Spleen (tissue), 11 donors: ENCODE results near the gene USP17L25. TPM values are rescaled to one million over a fixed set of nuclear protein-coding genes. Genes with fewer than 3 reads are reported as not detected.
"Not testable (repeated sequence)": the region's sequence is repeated elsewhere in the genome, so short reads cannot be mapped to it uniquely, and the experiment has no call there.

Experiments used
- DNase-seq: peaks from one replicate; pipeline ENCODE4 v3.0.0-alpha.2; 2020
- H3K27ac ChIP-seq, 8 donors: fragments of 200-600 bp; sonication (generic) in 7 of 8; 1 replicate in 4 of 8; 2 replicates in 4 of 8; pipeline versions ENCODE4 v1.5.0 to v1.8.0; 2016 to 2021; ENCODE audit warnings: inconsistent platforms in 4 of 8, mild to moderate bottlenecking in 4 of 8, moderate library complexity in 1 of 8
- H3K27me3 ChIP-seq, 7 donors: fragments of 200-600 bp; sonication (generic) in 6 of 7; replicated peaks in 1 of 7; 1 replicate in 4 of 7; 2 replicates in 3 of 7; pipeline versions ENCODE4 v1.5.0 to v1.8.0; 2016 to 2021; ENCODE audit warnings: inconsistent platforms in 3 of 7, mild to moderate bottlenecking in 1 of 7
- H3K36me3 ChIP-seq, 6 donors: fragments of 200-600 bp; sonication (generic) in 5 of 6; 1 replicate in 4 of 6; 2 replicates in 2 of 6; pipeline versions ENCODE4 v1.5.0 to v1.8.0; 2016 to 2021; ENCODE audit warnings: inconsistent platforms in 2 of 6
- H3K4me1 ChIP-seq, 6 donors: fragments of 200-600 bp; sonication (generic) in 5 of 6; 1 replicate in 3 of 6; 2 replicates in 3 of 6; pipeline versions ENCODE4 v1.5.0 to v1.8.0; 2016 to 2021; ENCODE audit warnings: inconsistent platforms in 3 of 6
- H3K4me3 ChIP-seq, 8 donors: fragments of 200-600 bp; sonication (generic) in 7 of 8; 1 replicate in 4 of 8; 2 replicates in 4 of 8; pipeline versions ENCODE4 v1.5.0 to v1.8.0; 2016 to 2021; ENCODE audit warnings: inconsistent platforms in 4 of 8, mild to moderate bottlenecking in 4 of 8, moderate library complexity in 2 of 8
- H3K9me3 ChIP-seq, 8 donors: fragments of 200-600 bp; sonication (generic) in 7 of 8; 1 replicate in 4 of 8; 2 replicates in 4 of 8; pipeline versions ENCODE4 v1.5.0 to v1.8.0; 2016 to 2021; ENCODE audit warnings: inconsistent platforms in 4 of 8
- WGBS, 5 donors: extraction: QIAGEN DNeasy Blood & Tissue Kit in 3 of 5; methylation state at CpG; one replicate each; pipeline versions ENCODE4 v1.1.5 to v1.1.7; 2013 to 2018; 5-methylcytosine and 5-hydroxymethylcytosine counted together
- intact Hi-C: fragments of 100-400 bp; cut with DNase I; formaldehyde crosslinking; loops from one replicate; pipeline ENCODE4 v1.15.0; 2023; ENCODE audit warnings: low total_unique reads
- polyA plus RNA-seq, 3 donors: library from polyadenylated mRNA; stranded (reverse); fragments of 200-250 nt; gene quantifications; one replicate each; pipeline ENCODE4 v1.2.1, GENCODE V29; 2013
- total RNA-seq, 7 donors: library from RNA; depleted of rRNA in 3 of 7; stranded (reverse); fragments of >200 nt in 3 of 7; fragmentation: NEBNext Ultra II Directional in 4 of 7; extraction: Animal tissue kit (Norgen Biotek cat#: 25700) in 4 of 7; gene quantifications; one replicate each; pipeline versions ENCODE4 v1.1.0 to v1.2.1, GENCODE V29; 2016 to 2021
- donor health status: healthy with polysubstance abuse.
- donor health status: DM: no; HTN: no; CAD: no; lungs with moderate emphysema.
- donor health status: DM: no; HTN: no; CAD: no.
- donor health status: Bipolar disorder and iron deficiency.
- donor health status: healthy.
- donor health status: DM: no; HTN: no; CAD: no.
- donor health status: DM: yes; HTN: yes; CAD: no.

USP17L25 gene
- total and polyA plus RNA-seq, 10 donors = not detected

GRCh38 chr4:9379881-9380280 lies 50.2 kb downstream of the USP17L25 start:
- DNase-seq, H3K36me3 ChIP-seq, H3K4me1 ChIP-seq, H3K9me3 ChIP-seq, H3K27ac ChIP-seq, H3K4me3 ChIP-seq, intact Hi-C loops, H3K27me3 ChIP-seq: not testable (repeated sequence)
- 13 to 71% (median 42%) methylated on average over 1 of the region's 1 CpG for WGBS, 5 donors

Other genes starting within 250 kb of the USP17L25 start
- gene FAM90A26, start 159.5 kb upstream of the USP17L25 start, total RNA-seq = not detected
- gene FAM90A26, start 159.5 kb upstream of the USP17L25 start, polyA plus RNA-seq = not detected
- not detected for gene USP17L10, start 119.3 kb upstream of the USP17L25 start, total RNA-seq
- gene USP17L10, start 119.3 kb upstream of the USP17L25 start, polyA plus RNA-seq = not detected
- gene USP17L11, start 114.5 kb upstream of the USP17L25 start, total RNA-seq = not detected
- gene USP17L11, start 114.5 kb upstream of the USP17L25 start, polyA plus RNA-seq = not detected
- not detected for gene USP17L12, start 109.8 kb upstream of the USP17L25 start, total RNA-seq
- not detected for gene USP17L12, start 109.8 kb upstream of the USP17L25 start, polyA plus RNA-seq
- gene USP17L13, start 105.0 kb upstream of the USP17L25 start, total RNA-seq = not detected
- gene USP17L13, start 105.0 kb upstream of the USP17L25 start, polyA plus RNA-seq = not detected
- gene USP17L15, start 95.5 kb upstream of the USP17L25 start, total RNA-seq = not detected
- not detected for gene USP17L15, start 95.5 kb upstream of the USP17L25 start, polyA plus RNA-seq
- gene USP17L17, start 86.0 kb upstream of the USP17L25 start, total RNA-seq = not detected
- not detected for gene USP17L17, start 86.0 kb upstream of the USP17L25 start, polyA plus RNA-seq
- gene USP17L18, start 81.3 kb upstream of the USP17L25 start, total RNA-seq = not detected
- not detected for gene USP17L18, start 81.3 kb upstream of the USP17L25 start, polyA plus RNA-seq
- gene USP17L19, start 76.5 kb upstream of the USP17L25 start, total RNA-seq = not detected
- not detected for gene USP17L19, start 76.5 kb upstream of the USP17L25 start, polyA plus RNA-seq
- gene USP17L20, start 71.8 kb upstream of the USP17L25 start, total RNA-seq = not detected
- not detected for gene USP17L20, start 71.8 kb upstream of the USP17L25 start, polyA plus RNA-seq
- gene USP17L21, start 67.0 kb upstream of the USP17L25 start, total RNA-seq = not detected
- not detected for gene USP17L21, start 67.0 kb upstream of the USP17L25 start, polyA plus RNA-seq
- gene USP17L22, start 62.3 kb upstream of the USP17L25 start, total RNA-seq = not detected
- gene USP17L22, start 62.3 kb upstream of the USP17L25 start, polyA plus RNA-seq = not detected
- gene USP17L24, start 4.7 kb upstream of the USP17L25 start, total RNA-seq = not detected
- not detected for gene USP17L24, start 4.7 kb upstream of the USP17L25 start, polyA plus RNA-seq
- not detected for gene USP17L26, start 4.7 kb downstream of the USP17L25 start, total RNA-seq
- not detected for gene USP17L26, start 4.7 kb downstream of the USP17L25 start, polyA plus RNA-seq
- not detected for gene USP17L5, start 9.5 kb downstream of the USP17L25 start, total RNA-seq
- gene USP17L5, start 9.5 kb downstream of the USP17L25 start, polyA plus RNA-seq = not detected
- gene USP17L27, start 14.2 kb downstream of the USP17L25 start, total RNA-seq = not detected
- gene USP17L27, start 14.2 kb downstream of the USP17L25 start, polyA plus RNA-seq = not detected
- gene USP17L28, start 19.0 kb downstream of the USP17L25 start, total RNA-seq = not detected
- gene USP17L28, start 19.0 kb downstream of the USP17L25 start, polyA plus RNA-seq = not detected
- gene USP17L29, start 23.7 kb downstream of the USP17L25 start, total RNA-seq = not detected
- not detected for gene USP17L29, start 23.7 kb downstream of the USP17L25 start, polyA plus RNA-seq
- not detected for gene USP17L30, start 33.2 kb downstream of the USP17L25 start, total RNA-seq
- not detected for gene USP17L30, start 33.2 kb downstream of the USP17L25 start, polyA plus RNA-seq
- gene DEFB131A, start 114.5 kb downstream of the USP17L25 start, total RNA-seq = not detected
- gene DEFB131A, start 114.5 kb downstream of the USP17L25 start, polyA plus RNA-seq = not detected